PC-3 (cell line): ENCODE measurements around the gene ESPN.

Experiments used
- CTCF ChIP-seq: fragments of 300-600 bp; sonication (generic); conservative IDR thresholded peaks from 2 replicates; pipeline ENCODE4 v1.5.1; 2017; ENCODE audit warnings: antibody characterized with exemption, low read depth, mild to moderate bottlenecking, low read length
- EZH2 ChIP-seq: fragments of 300-600 bp; sonication (generic); IDR thresholded peaks from one replicate; pipeline ENCODE4 v1.6.1; 2017; ENCODE audit warnings: antibody characterized with exemption, mild to moderate bottlenecking, low read length; ENCODE audit not compliant: unreplicated experiment

DNA sequence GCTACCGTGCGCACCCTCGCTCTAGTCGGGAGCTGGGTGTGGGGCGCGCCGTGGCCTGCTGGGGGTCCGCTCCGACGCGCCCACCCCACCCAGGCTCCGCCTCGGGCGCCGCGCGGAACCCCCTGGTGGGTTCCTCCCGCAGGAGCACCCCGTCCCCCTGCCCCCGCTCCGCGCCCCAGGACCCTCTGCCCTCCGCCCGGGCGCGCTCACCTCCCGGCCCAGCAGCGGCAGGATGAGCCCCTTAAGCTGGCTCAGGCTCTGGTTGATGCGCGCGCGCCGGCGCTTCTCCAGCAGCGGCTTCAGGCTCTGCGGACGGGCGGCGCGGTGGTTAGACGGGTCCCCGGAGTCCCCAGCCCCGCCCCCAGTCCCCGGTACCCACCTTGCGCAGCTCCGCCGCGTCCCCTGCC is 5.2 kb upstream of the ESPN start:
- no peak for TF ChIP-seq CTCF
- TF ChIP-seq EZH2 = no peak
